HCT116 (cell line): Measurements from ENCODE around the gene HK1. TPM values are rescaled to one million over a fixed set of nuclear protein-coding genes. Genes with fewer than 3 reads are reported as not detected.

ENCODE experiments used
- ATAC-seq: fragments of 200-7000 bp; cut with Tn5 transposase; 2 replicates; pipeline ENCODE4 v1.9.1; 2020; ENCODE audit warnings: mild to moderate bottlenecking, moderate library complexity
- BruUV-seq: library from RNA; stranded (reverse); fragments of 400-500 nt; replicated peaks from 2 replicates; lab custom pipeline; 2021; lab: Mats Ljungman, UMichigan
- CTCF ChIA-PET: fragments of 300-600 bp; sonication (Branson Sonifier 250); formaldehyde crosslinking; loops from one replicate; lab custom pipeline; 2021; ENCODE audit warnings: antibody characterized with exemption; lab: Charles Lee
- POLR2A ChIA-PET: fragments of 300-600, 350-600 bp; sonication (Branson Sonifier 250); formaldehyde crosslinking; loops from one replicate; lab custom pipeline; 2021; ENCODE audit warnings: antibody characterized with exemption; lab: Charles Lee
- RAD21 ChIA-PET, 2 experiments: fragments of 300-600 bp; sonication (Branson Sonifier 250); formaldehyde crosslinking; loops; one replicate each; lab custom pipeline; 2023; ENCODE audit warnings: low total read pairs in 2 of 2; ENCODE audit not compliant: uncharacterized antibody in 2 of 2, unreplicated experiment in 2 of 2, low non-redundant PET in 1 of 2; lab: Charles Lee
- DNase-seq: peaks from one replicate; pipeline ENCODE4 v3.0.0-alpha.2; 2010; ENCODE audit warnings: low read depth, low spot score
- H2AFZ ChIP-seq: fragments of 200-600 bp; shearing (Covaris generic), sonication (generic); 2 replicates; pipeline ENCODE4 v1.6.1; 2017; ENCODE audit warnings: low read depth, mixed run types, mixed read lengths, antibody characterized with exemption, low read length; ENCODE audit not compliant: poor library complexity, severe bottlenecking
- H3K27ac ChIP-seq: 2 replicates; pipeline ENCODE4 v1.5.1; 2012; ENCODE audit warnings: low read depth, low read length
- H3K27me3 ChIP-seq: fragments of 200-600 bp; sonication (generic); 2 replicates; pipeline ENCODE4 v1.6.1; 2016; ENCODE audit warnings: mixed run types, low read length, mixed read lengths; ENCODE audit not compliant: insufficient read depth
- H3K36me3 ChIP-seq, 2 experiments: fragments of 200-500 bp in 1 of 2; fragments of 200-600 bp in 1 of 2; sonication (Bioruptor generic) in 1 of 2; sonication (generic) in 1 of 2; 2 replicates each; pipeline versions ENCODE4 v1.5.1 to v1.6.1; 2014 to 2016; ENCODE audit warnings: low read length in 2 of 2, inconsistent platforms in 1 of 2, mixed read lengths in 1 of 2, mixed run types in 1 of 2; ENCODE audit not compliant: insufficient read depth in 2 of 2, control insufficient read depth in 1 of 2
- H3K4me1 ChIP-seq, 2 experiments: fragments of 200-600 bp in 1 of 2; sonication (generic) in 1 of 2; 2 replicates each; pipeline versions ENCODE4 v1.5.1 to v1.6.1; 2012 to 2017; ENCODE audit warnings: low read length in 2 of 2, inconsistent platforms in 1 of 2, mild to moderate bottlenecking in 1 of 2, mixed read lengths in 1 of 2, mixed run types in 1 of 2, moderate library complexity in 1 of 2; ENCODE audit not compliant: insufficient read depth in 2 of 2, control insufficient read depth in 1 of 2
- H3K4me2 ChIP-seq: fragments of 200-600 bp; sonication (generic); 2 replicates; pipeline ENCODE4 v1.6.1; 2017; ENCODE audit warnings: mixed run types, low read length, mixed read lengths
- H3K4me3 ChIP-seq, 2 experiments: fragments of 200-600 bp in 1 of 2; sonication (generic) in 1 of 2; replicated peaks in 1 of 2; 2 replicates each; pipeline ENCODE4 v1.5.1; 2011 to 2016; ENCODE audit warnings: low read length in 2 of 2, control low read depth in 1 of 2, low read depth in 1 of 2, mild to moderate bottlenecking in 1 of 2, mixed read lengths in 1 of 2, mixed run types in 1 of 2
- H3K79me2 ChIP-seq: fragments of 200-600 bp; sonication (generic); 2 replicates; pipeline ENCODE4 v1.6.1; 2017; ENCODE audit warnings: mild to moderate bottlenecking, mixed run types, low read length, moderate library complexity, mixed read lengths; ENCODE audit not compliant: insufficient read depth
- H3K9ac ChIP-seq: fragments of 200-600 bp; sonication (generic); 2 replicates; pipeline ENCODE4 v1.6.1; 2016; ENCODE audit warnings: low read length, mixed read lengths
- H3K9me2 ChIP-seq: fragments of 200-600 bp; sonication (generic), shearing (Covaris generic); 2 replicates; pipeline ENCODE4 v1.6.1; 2017; ENCODE audit warnings: mixed run types, mild to moderate bottlenecking, moderate library complexity; ENCODE audit not compliant: insufficient read depth
- H3K9me3 ChIP-seq, 2 experiments: fragments of 200-500 bp in 1 of 2; fragments of 200-600 bp in 1 of 2; sonication (Bioruptor generic) in 1 of 2; sonication (generic) in 1 of 2; 2 replicates each; pipeline ENCODE4 v1.6.1; 2014 to 2017; ENCODE audit warnings: low read length in 2 of 2, mixed read lengths in 2 of 2, inconsistent platforms in 1 of 2, low read depth in 1 of 2, mild to moderate bottlenecking in 1 of 2, mixed run types in 1 of 2, moderate library complexity in 1 of 2; ENCODE audit not compliant: control insufficient read depth in 1 of 2, insufficient read depth in 1 of 2
- H4K20me1 ChIP-seq: fragments of 200-600 bp; sonication (generic), shearing (Covaris generic); 2 replicates; pipeline ENCODE4 v1.6.1; 2017; ENCODE audit warnings: mixed run types, mild to moderate bottlenecking, moderate library complexity; ENCODE audit not compliant: insufficient read depth
- CBX3 ChIP-seq: IDR thresholded peaks from 2 replicates; pipeline ENCODE4 v1.6.1; 2012; ENCODE audit warnings: low read depth
- CEBPB ChIP-seq: IDR thresholded peaks from 2 replicates; pipeline ENCODE4 v1.6.1; 2012; ENCODE audit warnings: low read depth
- EGR1 ChIP-seq: IDR thresholded peaks from 2 replicates; pipeline ENCODE4 v1.6.1; 2012; ENCODE audit warnings: low read depth
- ELF1 ChIP-seq: IDR thresholded peaks from 2 replicates; pipeline ENCODE4 v1.6.1; 2012; ENCODE audit warnings: low read depth, borderline replicate concordance
- JUND ChIP-seq: IDR thresholded peaks from 2 replicates; pipeline ENCODE4 v1.6.1; 2012
- POLR2A ChIP-seq: IDR thresholded peaks from 2 replicates; pipeline ENCODE4 v1.7.0; 2011; ENCODE audit warnings: borderline replicate concordance; ENCODE audit not compliant: insufficient read depth, insufficient read length; ENCODE audit errors: extremely low read depth
- POLR2AphosphoS5 ChIP-seq: IDR thresholded peaks from 2 replicates; pipeline ENCODE4 v1.6.1; 2011; ENCODE audit warnings: mild to moderate bottlenecking, low read depth, low read length, moderate library complexity
- SRF ChIP-seq: IDR thresholded peaks from 2 replicates; pipeline ENCODE4 v1.6.1; 2012; ENCODE audit warnings: low read depth
- TCF7L2 ChIP-seq: IDR thresholded peaks from 2 replicates; pipeline ENCODE4 v1.7.0; 2011; ENCODE audit warnings: borderline replicate concordance, inconsistent platforms; ENCODE audit not compliant: insufficient read depth, insufficient read length; ENCODE audit errors: extremely low read depth
- YY1 ChIP-seq: IDR thresholded peaks from 2 replicates; pipeline ENCODE4 v1.6.1; 2011; ENCODE audit warnings: low read length, low read depth, moderate library complexity, mild to moderate bottlenecking; ENCODE audit not compliant: insufficient replicate concordance; ENCODE audit errors: extremely low read depth
- ZNF274 ChIP-seq: fragments of 200-500 bp; sonication (Bioruptor generic); IDR thresholded peaks from 2 replicates; pipeline ENCODE4 v1.6.1; 2014; ENCODE audit warnings: mild to moderate bottlenecking, low read depth, low read length, inconsistent platforms
- intact Hi-C: fragments of 100-400 bp; cut with micrococcal nuclease; formaldehyde crosslinking; loops from 2 replicates; pipeline ENCODE4 v1.10.0; 2022
- total RNA-seq: library from RNA; stranded (reverse); gene quantifications from one replicate; pipeline ENCODE4 v1.2.1, GENCODE V29; 2021; ENCODE audit not compliant: unreplicated experiment
- TF ChIP-seq, protein P1 (sequence below): IDR thresholded peaks from 2 replicates; pipeline ENCODE4 v1.6.1; 2012; ENCODE audit warnings: low read depth
- TF ChIP-seq, protein P2 (sequence below), 3 experiments: fragments of 200-600 bp in 1 of 3; sonication (generic) in 1 of 3; IDR thresholded peaks in 2 of 3; conservative IDR thresholded peaks in 1 of 3; 2 replicates each; pipeline ENCODE4 v1.5.1; 2012 to 2017; ENCODE audit warnings: low read depth in 2 of 3, low read length in 2 of 3, antibody characterized with exemption in 1 of 3, borderline replicate concordance in 1 of 3, control low read depth in 1 of 3, mild to moderate bottlenecking in 1 of 3, mixed read lengths in 1 of 3, mixed run types in 1 of 3, moderate library complexity in 1 of 3; ENCODE audit not compliant: insufficient read depth in 1 of 3

HK1 gene
- total RNA-seq, 1 experiment from 2014 or later: 50.3 TPM

DNA sequence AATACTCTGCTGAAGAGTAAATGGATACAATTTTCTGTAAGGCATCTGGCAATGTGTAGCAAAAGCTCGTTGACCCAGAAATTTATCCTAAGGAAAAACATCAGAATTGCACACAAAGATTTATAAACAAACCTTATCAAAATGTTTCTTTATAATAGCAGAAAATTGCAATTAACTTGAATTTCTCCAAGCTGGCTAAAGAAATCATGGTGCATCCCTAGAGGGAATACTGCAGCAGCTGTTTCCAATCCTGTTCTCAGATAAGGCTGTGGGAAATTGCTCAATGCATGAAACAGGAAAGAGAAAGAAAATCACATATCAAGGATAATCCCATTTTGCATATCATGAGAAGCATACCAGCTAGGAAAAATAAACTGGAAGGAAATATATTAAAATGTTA is 119.7 kb downstream of the HK1 start:
- no peak overlapping the region for H3K9ac ChIP-seq
- no peaks in the 10 kb centered on the region; a peak in 1 of 4 replicates for H3K36me3 ChIP-seq
- no peak overlapping the region for H3K27ac ChIP-seq
- no peaks in the 10 kb centered on the region for H3K4me1 ChIP-seq
- ATAC-seq: no peak
- no peak for TF ChIP-seq CBX3
- no peak for TF ChIP-seq EGR1
- TF ChIP-seq ELF1: no peak
- TF ChIP-seq JUND: no peak
- TF ChIP-seq, protein P1, sequence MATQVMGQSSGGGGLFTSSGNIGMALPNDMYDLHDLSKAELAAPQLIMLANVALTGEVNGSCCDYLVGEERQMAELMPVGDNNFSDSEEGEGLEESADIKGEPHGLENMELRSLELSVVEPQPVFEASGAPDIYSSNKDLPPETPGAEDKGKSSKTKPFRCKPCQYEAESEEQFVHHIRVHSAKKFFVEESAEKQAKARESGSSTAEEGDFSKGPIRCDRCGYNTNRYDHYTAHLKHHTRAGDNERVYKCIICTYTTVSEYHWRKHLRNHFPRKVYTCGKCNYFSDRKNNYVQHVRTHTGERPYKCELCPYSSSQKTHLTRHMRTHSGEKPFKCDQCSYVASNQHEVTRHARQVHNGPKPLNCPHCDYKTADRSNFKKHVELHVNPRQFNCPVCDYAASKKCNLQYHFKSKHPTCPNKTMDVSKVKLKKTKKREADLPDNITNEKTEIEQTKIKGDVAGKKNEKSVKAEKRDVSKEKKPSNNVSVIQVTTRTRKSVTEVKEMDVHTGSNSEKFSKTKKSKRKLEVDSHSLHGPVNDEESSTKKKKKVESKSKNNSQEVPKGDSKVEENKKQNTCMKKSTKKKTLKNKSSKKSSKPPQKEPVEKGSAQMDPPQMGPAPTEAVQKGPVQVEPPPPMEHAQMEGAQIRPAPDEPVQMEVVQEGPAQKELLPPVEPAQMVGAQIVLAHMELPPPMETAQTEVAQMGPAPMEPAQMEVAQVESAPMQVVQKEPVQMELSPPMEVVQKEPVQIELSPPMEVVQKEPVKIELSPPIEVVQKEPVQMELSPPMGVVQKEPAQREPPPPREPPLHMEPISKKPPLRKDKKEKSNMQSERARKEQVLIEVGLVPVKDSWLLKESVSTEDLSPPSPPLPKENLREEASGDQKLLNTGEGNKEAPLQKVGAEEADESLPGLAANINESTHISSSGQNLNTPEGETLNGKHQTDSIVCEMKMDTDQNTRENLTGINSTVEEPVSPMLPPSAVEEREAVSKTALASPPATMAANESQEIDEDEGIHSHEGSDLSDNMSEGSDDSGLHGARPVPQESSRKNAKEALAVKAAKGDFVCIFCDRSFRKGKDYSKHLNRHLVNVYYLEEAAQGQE: no peak
- no peak for TF ChIP-seq TCF7L2
- no peak for TF ChIP-seq CEBPB
- no peak for TF ChIP-seq POLR2AphosphoS5
- no peak for TF ChIP-seq SRF
- no peak for TF ChIP-seq ZNF274
- TF ChIP-seq YY1: no peak
- no peak for TF ChIP-seq POLR2A
- TF ChIP-seq, protein P2, sequence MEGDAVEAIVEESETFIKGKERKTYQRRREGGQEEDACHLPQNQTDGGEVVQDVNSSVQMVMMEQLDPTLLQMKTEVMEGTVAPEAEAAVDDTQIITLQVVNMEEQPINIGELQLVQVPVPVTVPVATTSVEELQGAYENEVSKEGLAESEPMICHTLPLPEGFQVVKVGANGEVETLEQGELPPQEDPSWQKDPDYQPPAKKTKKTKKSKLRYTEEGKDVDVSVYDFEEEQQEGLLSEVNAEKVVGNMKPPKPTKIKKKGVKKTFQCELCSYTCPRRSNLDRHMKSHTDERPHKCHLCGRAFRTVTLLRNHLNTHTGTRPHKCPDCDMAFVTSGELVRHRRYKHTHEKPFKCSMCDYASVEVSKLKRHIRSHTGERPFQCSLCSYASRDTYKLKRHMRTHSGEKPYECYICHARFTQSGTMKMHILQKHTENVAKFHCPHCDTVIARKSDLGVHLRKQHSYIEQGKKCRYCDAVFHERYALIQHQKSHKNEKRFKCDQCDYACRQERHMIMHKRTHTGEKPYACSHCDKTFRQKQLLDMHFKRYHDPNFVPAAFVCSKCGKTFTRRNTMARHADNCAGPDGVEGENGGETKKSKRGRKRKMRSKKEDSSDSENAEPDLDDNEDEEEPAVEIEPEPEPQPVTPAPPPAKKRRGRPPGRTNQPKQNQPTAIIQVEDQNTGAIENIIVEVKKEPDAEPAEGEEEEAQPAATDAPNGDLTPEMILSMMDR (IDR thresholded peaks at IDR 0.05 in 2 of 3, conservative IDR thresholded peaks at IDR 0.05 in 1 of 3; ENCODE audit: borderline replicate concordance in 1 of 3, insufficient read depth in 1 of 3, low read depth in 2 of 3, low read length in 2 of 3): no peak
- TF ChIP-seq, all 23 proteins: peak for 0
- Histone ChIP-seq H4K20me1 (no peaks in the 10 kb centered on the region; the same call in 1 of the 2 replicates), H3K9me2 (no peaks in the 10 kb centered on the region), H3K79me2 (no peaks in the 10 kb centered on the region), H3K27me3 (no peaks in the 10 kb centered on the region), H3K9me3 (no peaks in the 10 kb centered on the region), H2AFZ (no peak overlapping the region), H3K4me3 (no peak overlapping the region), H3K4me2 (no peak overlapping the region)
- intact Hi-C loops: no loop called here
- ChIA-PET CTCF (interaction anchor here (1.3 kb wide), 1 partner anchor 10 kb away, joined by 5 read pairs; no protein-coding TSS in a partner anchor), RAD21 (no interaction called here), POLR2A (no interaction called here)
- BruUV-seq: no TSS peak
- no peak for DNase-seq
